Testis (tissue), 2 donors: ENCODE data around the gene OSBPL8.

ENCODE experiments used
- CTCF ChIP-seq, 3 experiments: fragments of 450-650 bp in 2 of 3; fragments of 200-600 bp in 1 of 3; sonication (generic) in 1 of 3; IDR thresholded peaks; one replicate each; pipeline ENCODE4 v1.5.1; 2016 to 2019; ENCODE audit warnings: antibody characterized with exemption in 3 of 3, mild to moderate bottlenecking in 2 of 3, moderate library complexity in 1 of 3
- POLR2A ChIP-seq: fragments of 450-650 bp; IDR thresholded peaks from one replicate; pipeline ENCODE4 v1.6.1; 2017; ENCODE audit warnings: antibody characterized with exemption, mild to moderate bottlenecking, moderate library complexity

DNA sequence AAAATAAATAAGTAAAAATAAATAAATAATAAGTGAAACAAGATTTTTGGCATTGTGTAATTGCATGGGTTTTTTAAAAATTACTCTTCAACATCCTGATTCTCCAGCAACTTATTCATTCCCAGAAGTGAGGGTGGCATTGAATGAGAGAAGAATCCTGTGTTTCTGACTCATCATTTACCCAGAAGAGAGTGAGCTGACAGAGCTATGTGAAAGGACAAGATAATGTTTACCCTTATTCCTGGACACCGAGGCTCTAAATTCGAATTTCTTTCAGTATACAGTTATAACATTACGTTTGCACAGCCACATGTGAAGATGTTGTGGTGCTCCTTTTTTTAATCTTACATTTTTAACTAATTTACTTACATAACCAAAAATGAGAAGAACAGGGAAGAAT, 247.8 kb downstream of the OSBPL8 start:
- no peak for TF ChIP-seq CTCF (IDR thresholded peaks at IDR 0.05)
- no peak for TF ChIP-seq POLR2A
